DOHH2 (cell line): Measurements from ENCODE around the gene ARFRP1.

Experiments used
- CTCF ChIP-seq: fragments of 200-600 bp; sonication (generic); IDR thresholded peaks from one replicate; pipeline ENCODE4 v1.5.1; 2014; ENCODE audit warnings: antibody characterized with exemption, mild to moderate bottlenecking, low read depth, low read length; ENCODE audit not compliant: poor library complexity, severe bottlenecking
- EZH2phosphoT487 ChIP-seq: fragments of 200-600 bp; sonication (generic); IDR thresholded peaks from 2 replicates; pipeline ENCODE4 v1.6.1; 2017; ENCODE audit warnings: borderline replicate concordance, mild to moderate bottlenecking, antibody characterized with exemption, low read length, moderate library complexity, mixed read lengths

- TF ChIP-seq CTCF (no peak), EZH2phosphoT487 (no peak)
Observed at GRCh38 chr20:63690003-63690897, 17.5 kb downstream of the ARFRP1 start.
